HFFc6 (cell line): ENCODE results near the gene XRCC3. TPM values are rescaled to one million over a fixed set of nuclear protein-coding genes. Genes with fewer than 3 reads are reported as not detected.

Source experiments
- DNase-seq: peaks from one replicate; pipeline ENCODE4 v3.0.0-alpha.2; 2018
- H3K27ac Mint-ChIP-seq: 2 replicates; pipeline ENCODE4 v1.8.0; 2020; ENCODE audit warnings: mild to moderate bottlenecking, mixed read lengths
- H3K27me3 Mint-ChIP-seq: 2 replicates; pipeline ENCODE4 v1.8.0; 2021; ENCODE audit warnings: mild to moderate bottlenecking, moderate library complexity, mixed read lengths; ENCODE audit not compliant: insufficient read depth
- H3K36me3 Mint-ChIP-seq: 2 replicates; pipeline ENCODE4 v1.8.0; 2021; ENCODE audit warnings: low read depth, mixed read lengths
- H3K4me1 Mint-ChIP-seq: 2 replicates; pipeline ENCODE4 v1.8.0; 2020; ENCODE audit warnings: low read depth, mixed read lengths
- H3K4me3 Mint-ChIP-seq: 2 replicates; pipeline ENCODE4 v1.8.0; 2020; ENCODE audit warnings: mild to moderate bottlenecking, moderate library complexity, mixed read lengths
- H3K9me3 Mint-ChIP-seq: 2 replicates; pipeline ENCODE4 v1.8.0; 2020; ENCODE audit warnings: mild to moderate bottlenecking, mixed read lengths
- total RNA-seq, 6 experiments: library from RNA; stranded (reverse); fragmentation: NEBNext Ultra II Directional; extraction: Animal tissue kit (Norgen Biotek cat#: 25700); gene quantifications; 2 replicates in 1 of 6; 3 replicates in 5 of 6; pipeline ENCODE4 v1.2.3, GENCODE V29; 2021
- TF ChIP-seq, protein P1 (sequence below): fragments of 200-600 bp; sonication (generic); IDR thresholded peaks from 2 replicates; pipeline ENCODE4 v1.5.0; 2021; ENCODE audit warnings: antibody characterized with exemption, mild to moderate bottlenecking

Gene XRCC3
- total RNA-seq, 6 experiments from 2014 or later = 7.3 to 15.7 (median 13.4) TPM

DNA sequence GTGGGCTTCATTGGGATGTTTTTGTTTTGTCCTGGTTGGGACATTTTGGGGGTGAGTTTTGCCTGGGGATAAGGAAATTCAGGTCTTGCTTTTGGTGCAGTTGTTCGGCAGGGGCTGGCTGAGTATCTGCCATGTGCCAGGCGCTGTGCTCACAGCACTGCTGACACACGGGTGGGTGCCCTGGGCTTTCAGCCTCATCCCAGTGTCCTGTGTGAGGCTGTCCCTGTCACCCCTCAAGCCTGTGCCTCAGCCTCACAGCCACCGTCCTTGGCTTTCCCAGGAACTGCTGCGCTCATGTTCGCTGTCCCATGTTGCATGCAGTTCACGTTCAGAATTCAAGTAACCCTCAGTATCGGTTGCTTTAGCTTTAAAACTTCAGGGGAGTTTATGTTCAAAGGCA is 24.9 kb downstream of the XRCC3 start:
- Mint-ChIP-seq H3K9me3 (no peaks in the 10 kb centered on the region), H3K27ac (peak overlapping the region; percentile 10; the same call in 1 of the 2 replicates), H3K27me3 (no peaks in the 10 kb centered on the region; the same call in none of the 2 replicates), H3K36me3 (peaks cover 26% of the 10 kb centered on the region; the same call in 1 of the 2 replicates), H3K4me3 (no peak overlapping the region), H3K4me1 (peaks cover 11% of the 10 kb centered on the region)
- no peak for DNase-seq
- TF ChIP-seq, protein P1, sequence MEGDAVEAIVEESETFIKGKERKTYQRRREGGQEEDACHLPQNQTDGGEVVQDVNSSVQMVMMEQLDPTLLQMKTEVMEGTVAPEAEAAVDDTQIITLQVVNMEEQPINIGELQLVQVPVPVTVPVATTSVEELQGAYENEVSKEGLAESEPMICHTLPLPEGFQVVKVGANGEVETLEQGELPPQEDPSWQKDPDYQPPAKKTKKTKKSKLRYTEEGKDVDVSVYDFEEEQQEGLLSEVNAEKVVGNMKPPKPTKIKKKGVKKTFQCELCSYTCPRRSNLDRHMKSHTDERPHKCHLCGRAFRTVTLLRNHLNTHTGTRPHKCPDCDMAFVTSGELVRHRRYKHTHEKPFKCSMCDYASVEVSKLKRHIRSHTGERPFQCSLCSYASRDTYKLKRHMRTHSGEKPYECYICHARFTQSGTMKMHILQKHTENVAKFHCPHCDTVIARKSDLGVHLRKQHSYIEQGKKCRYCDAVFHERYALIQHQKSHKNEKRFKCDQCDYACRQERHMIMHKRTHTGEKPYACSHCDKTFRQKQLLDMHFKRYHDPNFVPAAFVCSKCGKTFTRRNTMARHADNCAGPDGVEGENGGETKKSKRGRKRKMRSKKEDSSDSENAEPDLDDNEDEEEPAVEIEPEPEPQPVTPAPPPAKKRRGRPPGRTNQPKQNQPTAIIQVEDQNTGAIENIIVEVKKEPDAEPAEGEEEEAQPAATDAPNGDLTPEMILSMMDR = no peak

DNA sequence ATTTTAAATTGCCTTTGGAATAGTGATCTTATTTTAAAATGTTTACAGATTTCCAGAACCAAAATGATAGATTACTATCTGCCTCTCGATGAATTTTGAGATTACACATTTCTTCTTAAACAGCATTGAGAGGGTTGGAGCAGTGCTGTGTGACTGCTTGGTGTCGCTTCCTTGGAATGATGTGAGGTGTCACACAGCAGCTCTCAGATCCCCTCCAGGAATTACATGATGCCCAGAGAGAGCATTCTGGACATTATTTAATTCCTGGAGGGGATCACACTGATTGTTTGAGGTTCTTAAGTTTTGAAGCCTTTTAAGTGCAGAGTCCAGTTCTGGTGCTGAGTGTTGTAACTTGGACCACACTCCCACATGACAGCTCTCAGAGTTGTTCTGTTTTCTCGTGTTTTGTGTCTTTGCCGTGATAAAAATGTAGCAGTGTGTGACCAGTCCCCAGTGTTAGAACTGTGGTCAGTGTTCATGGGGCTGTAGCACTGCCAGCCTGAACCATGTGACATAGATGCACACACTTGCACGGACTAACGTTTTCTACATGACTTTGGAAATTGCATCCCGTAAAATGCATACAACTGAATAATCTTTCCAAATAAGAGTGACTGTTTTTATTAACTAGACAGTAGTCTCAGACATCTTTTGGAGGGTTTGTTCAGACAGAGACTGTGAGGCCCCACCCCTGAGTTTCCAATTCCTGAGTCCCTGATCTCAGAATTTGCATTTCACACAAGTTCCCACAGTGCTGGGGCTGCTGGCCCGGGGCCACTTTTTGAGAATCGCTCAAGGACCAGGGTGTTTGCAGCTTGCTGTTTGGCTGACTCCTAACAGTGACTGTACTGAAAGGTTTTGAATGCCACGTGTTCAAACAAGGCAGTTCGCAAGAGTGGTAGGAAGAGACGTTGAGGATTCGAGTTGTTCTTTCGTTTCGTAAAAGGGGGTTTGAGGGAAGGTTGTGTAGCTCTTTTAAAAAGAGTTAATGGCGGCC is 26.0 kb downstream of the XRCC3 start:
- H3K4me1 Mint-ChIP-seq = peaks cover 11% of the 10 kb centered on the region
- TF ChIP-seq, protein P1 = no peak
- H3K27me3 Mint-ChIP-seq = no peaks in the 10 kb centered on the region; the same call in none of the 2 replicates
- H3K9me3 Mint-ChIP-seq = no peaks in the 10 kb centered on the region
- no peak for DNase-seq
- peaks cover 28% of the 10 kb centered on the region; the same call in 1 of the 2 replicates for H3K36me3 Mint-ChIP-seq
- H3K27ac Mint-ChIP-seq = peak overlapping the region; percentile 45; the same call in 1 of the 2 replicates
- no peak overlapping the region for H3K4me3 Mint-ChIP-seq

DNA sequence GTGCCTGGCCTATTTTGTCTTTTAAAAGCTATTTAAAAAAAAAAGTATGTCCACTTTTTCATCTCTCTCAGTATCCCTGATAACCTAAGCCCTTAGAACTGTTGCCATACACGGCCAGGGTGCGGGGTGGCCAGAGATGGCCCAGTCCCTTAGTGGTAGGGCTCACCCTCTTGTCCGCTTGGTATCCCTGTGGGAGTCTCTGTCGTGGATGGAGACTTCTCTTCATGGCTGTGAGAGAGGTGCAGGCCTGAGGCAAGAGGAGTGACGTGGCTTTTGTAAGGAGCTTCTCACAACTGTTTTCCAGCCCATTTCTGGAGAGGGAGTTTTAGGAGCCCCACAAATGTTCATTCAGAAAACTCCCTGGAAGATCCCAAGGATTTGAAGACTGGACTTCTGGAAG is 26.8 kb downstream of the XRCC3 start:
- peaks cover 3% of the 10 kb centered on the region for H3K27me3 Mint-ChIP-seq
- H3K36me3 Mint-ChIP-seq = peaks cover 28% of the 10 kb centered on the region; the same call in 1 of the 2 replicates
- H3K4me3 Mint-ChIP-seq = no peak overlapping the region
- no peaks in the 10 kb centered on the region for H3K9me3 Mint-ChIP-seq
- DNase-seq = no peak
- TF ChIP-seq, protein P1 = no peak
- H3K4me1 Mint-ChIP-seq = peaks cover 11% of the 10 kb centered on the region
- H3K27ac Mint-ChIP-seq = peak overlapping the region; percentile 45; the same call in 1 of the 2 replicates

DNA sequence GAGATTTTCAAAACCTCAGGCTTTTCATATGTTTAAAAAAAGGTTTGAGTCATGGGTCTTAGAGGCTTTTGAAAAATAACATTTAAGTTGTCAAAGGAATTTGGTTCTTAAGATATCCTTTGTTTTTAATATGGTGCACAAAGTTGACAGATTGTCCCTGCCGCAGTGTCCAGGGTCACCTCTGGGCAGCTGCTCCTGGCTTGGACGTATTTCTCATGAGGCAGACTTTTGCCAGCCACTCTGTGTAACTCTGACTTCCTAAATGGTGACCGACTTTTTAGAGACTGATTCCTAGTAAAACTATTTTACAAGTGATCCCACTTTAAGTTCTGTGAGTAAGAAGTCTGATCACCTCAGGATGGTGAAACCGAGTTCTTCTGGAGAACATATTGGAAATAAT is 27.5 kb downstream of the XRCC3 start:
- Mint-ChIP-seq H3K4me3 (no peak overlapping the region), H3K36me3 (peaks cover 28% of the 10 kb centered on the region; the same call in 1 of the 2 replicates), H3K27me3 (peaks cover 3% of the 10 kb centered on the region), H3K4me1 (peaks cover 11% of the 10 kb centered on the region), H3K9me3 (no peaks in the 10 kb centered on the region), H3K27ac (no peak overlapping the region)
- TF ChIP-seq, protein P1 = no peak
- DNase-seq = no peak

DNA sequence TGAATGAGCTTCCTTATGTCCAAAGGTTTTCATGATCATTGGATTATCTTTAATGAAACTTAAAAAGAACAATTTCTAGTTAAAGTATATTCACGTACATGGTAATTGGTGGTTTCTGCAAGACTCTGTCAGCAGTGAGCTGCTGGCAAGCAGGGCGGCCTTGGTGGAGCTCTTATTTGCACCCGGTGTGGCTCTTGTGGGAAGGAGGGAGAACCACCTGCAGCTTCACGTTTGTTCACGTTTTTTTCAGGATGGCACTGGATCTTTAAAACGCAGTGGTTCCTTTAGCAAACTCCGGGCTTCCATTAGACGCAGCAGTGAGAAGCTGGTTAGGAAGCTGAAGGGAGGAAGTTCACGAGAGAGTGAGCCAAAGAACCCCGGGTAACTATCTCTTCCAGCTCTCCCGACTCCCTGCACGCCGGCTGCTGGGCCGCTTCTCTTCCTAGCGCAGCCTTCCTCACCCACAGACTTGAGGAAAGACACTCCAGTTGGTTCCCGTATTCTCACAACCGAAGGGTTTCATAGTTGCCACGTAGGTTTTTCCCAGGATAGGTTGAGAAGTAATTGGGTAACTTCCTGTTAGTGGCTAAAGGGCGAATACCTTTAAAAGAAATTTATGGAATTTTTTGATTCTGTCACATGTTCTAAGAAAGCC is 28.3 kb downstream of the XRCC3 start:
- H3K4me1 Mint-ChIP-seq = peaks cover 11% of the 10 kb centered on the region
- peaks cover 3% of the 10 kb centered on the region for H3K27me3 Mint-ChIP-seq
- H3K4me3 Mint-ChIP-seq = no peak overlapping the region
- DNase-seq = no peak
- peak overlapping the region; percentile 68 for H3K27ac Mint-ChIP-seq
- no peaks in the 10 kb centered on the region for H3K9me3 Mint-ChIP-seq
- H3K36me3 Mint-ChIP-seq = peaks cover 28% of the 10 kb centered on the region; the same call in 1 of the 2 replicates
- TF ChIP-seq, protein P1 = no peak
